Measurements from ENCODE around the gene PCDHA13.

Gene PCDHA13

GRCh38 chr5:140927228-140927573 is 45.3 kb downstream of the PCDHA13 start:
- no peak for DNase-seq (ENCODE audit: low read depth)
- H3K4me3 ChIP-seq (replicated peaks; ENCODE audit: low read depth, low read length) = peak overlapping the region; percentile 36
- TF ChIP-seq CTCF (IDR thresholded peaks at IDR 0.05; ENCODE audit: low read length, missing control alignments) = no peak
